NCI-H345 treated with DMSO at 0.1 percent for 48 hours (cell line): ENCODE measurements around the gene FBXO21.

Experiments used
- DNase-seq: peaks from one replicate; lab custom pipeline; 2025; ENCODE audit not compliant: unreplicated experiment; lab: John Stamatoyannopoulos, UW

Gene FBXO21

GRCh38 chr12:117140397-117141096 lies 49.7 kb downstream of the FBXO21 start:
- DNase-seq = no peak

- no peak for DNase-seq
These were observed 51.1 kb downstream of the FBXO21 start for GRCh38 chr12:117139025-117139717.

GRCh38 chr12:117134721-117135120 lies 55.5 kb downstream of the FBXO21 start:
- no peak for DNase-seq

GRCh38 chr12:117134059-117134458 lies 56.2 kb downstream of the FBXO21 start:
- no peak for DNase-seq

- DNase-seq = no peak
These were observed 59.5 kb downstream of the FBXO21 start for GRCh38 chr12:117130801-117131200.

GRCh38 chr12:117129391-117129790 lies 60.9 kb downstream of the FBXO21 start:
- no peak for DNase-seq

GRCh38 chr12:117127933-117128823 lies 62.1 kb downstream of the FBXO21 start:
- DNase-seq = no peak

GRCh38 chr12:117126335-117126734 lies 63.9 kb downstream of the FBXO21 start:
- no peak for DNase-seq

GRCh38 chr12:117125767-117126166 lies 64.5 kb downstream of the FBXO21 start:
- no peak for DNase-seq

GRCh38 chr12:117125272-117125613 lies 65.0 kb downstream of the FBXO21 start:
- DNase-seq = no peak

GRCh38 chr12:117124421-117125271 lies 65.6 kb downstream of the FBXO21 start:
- DNase-seq = no peak

- DNase-seq = no peak
These were observed 68.8 kb downstream of the FBXO21 start for GRCh38 chr12:117121441-117121840.

- DNase-seq = peak; percentile 59
These were observed 69.5 kb downstream of the FBXO21 start for GRCh38 chr12:117120787-117121186.

- DNase-seq = peak; percentile 49
These were observed 70.6 kb downstream of the FBXO21 start for GRCh38 chr12:117119592-117120198.

GRCh38 chr12:117118838-117119591 lies 71.3 kb downstream of the FBXO21 start:
- DNase-seq = no peak

GRCh38 chr12:117114784-117115183 lies 75.5 kb downstream of the FBXO21 start:
- DNase-seq = peak; percentile 33

- DNase-seq = no peak
These were observed 77.0 kb downstream of the FBXO21 start for GRCh38 chr12:117113231-117113630.

- DNase-seq = peak; percentile 92
These were observed 78.3 kb downstream of the FBXO21 start for GRCh38 chr12:117111821-117112595.

- DNase-seq = no peak
These were observed 78.9 kb downstream of the FBXO21 start for GRCh38 chr12:117111386-117111785.
